ENCODE results near the gene PITPNM3. TPM values are rescaled to one million over a fixed set of nuclear protein-coding genes. Genes with fewer than 3 reads are reported as not detected.

PITPNM3 gene
- total RNA-seq, 1 donor from 2014 or later, result 0.20 TPM

DNA sequence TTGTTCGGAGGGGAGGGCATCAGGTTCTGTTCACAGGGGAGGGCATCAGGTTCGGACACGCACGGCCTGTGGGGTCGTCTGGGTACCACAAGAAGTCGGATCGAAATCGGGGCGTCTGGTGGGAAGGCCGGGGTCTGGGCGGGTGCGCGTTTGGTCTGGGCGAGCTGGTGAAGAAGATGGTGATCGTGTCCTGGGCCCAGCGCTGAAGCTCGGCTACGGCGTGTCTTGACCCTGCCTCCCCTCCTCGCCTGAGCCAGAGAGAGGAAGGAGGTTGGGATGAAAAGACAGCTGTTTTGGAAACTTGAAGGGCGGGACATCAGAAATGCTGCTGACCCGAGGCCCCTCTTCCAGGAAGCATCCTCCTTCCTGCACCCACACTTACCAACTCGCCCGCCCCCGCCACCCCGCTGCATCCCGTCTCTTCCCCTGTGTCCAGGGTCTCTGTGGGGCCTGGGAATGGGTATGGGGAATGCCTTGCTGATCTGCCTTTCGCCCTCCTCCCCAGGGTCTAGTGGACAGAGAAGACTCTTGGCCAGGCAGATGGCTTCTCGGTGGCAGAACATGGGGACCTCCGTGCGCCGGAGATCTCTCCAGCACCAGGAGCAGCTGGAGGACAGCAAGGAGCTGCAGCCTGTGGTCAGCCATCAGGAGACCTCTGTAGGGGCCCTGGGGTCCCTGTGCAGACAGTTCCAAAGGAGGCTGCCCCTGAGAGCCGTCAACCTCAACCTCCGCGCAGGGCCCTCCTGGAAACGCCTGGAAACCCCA lies 111.6 kb downstream of the PITPNM3 start:
- no peak for DNase-seq (ENCODE audit: low read depth in 2 of 2)

- DNase-seq (ENCODE audit: low read depth in 2 of 2), result peak; percentile 93 to 95
Observed at GRCh38 chr17:6443692-6444570, 112.4 kb downstream of the PITPNM3 start, which contains the start of gene PIMREG. PIMREG (plus strand) TSS chr17:6444455; CDS start chr17:6445111, 656 bp downstream.

DNA sequence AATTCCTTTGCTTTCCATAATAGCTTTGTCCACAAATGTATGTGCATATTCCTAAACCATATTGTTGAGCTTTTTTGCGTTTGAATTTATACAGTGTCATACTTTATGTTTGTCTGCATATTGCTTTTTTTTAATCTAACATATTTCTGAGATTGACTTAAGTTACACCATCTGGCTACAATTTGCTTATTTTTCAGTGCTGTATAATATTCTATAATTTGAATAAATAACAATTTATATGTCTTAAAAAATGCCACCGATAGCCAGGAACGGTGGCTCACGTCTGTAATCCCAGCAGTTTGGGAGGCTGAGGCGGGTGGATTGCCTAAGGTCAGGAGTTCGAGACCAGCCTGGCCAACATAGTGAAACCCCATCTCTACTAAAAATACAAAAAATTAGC lies 113.6 kb downstream of the PITPNM3 start:
- no peak for DNase-seq (ENCODE audit: low read depth in 2 of 2)

- DNase-seq (ENCODE audit: low read depth in 2 of 2), result no peak
Observed at GRCh38 chr17:6439951-6440350, 116.4 kb downstream of the PITPNM3 start.

GRCh38 chr17:6437956-6438355 lies 118.4 kb downstream of the PITPNM3 start:
- DNase-seq (ENCODE audit: low read depth in 2 of 2), result no peak

DNA sequence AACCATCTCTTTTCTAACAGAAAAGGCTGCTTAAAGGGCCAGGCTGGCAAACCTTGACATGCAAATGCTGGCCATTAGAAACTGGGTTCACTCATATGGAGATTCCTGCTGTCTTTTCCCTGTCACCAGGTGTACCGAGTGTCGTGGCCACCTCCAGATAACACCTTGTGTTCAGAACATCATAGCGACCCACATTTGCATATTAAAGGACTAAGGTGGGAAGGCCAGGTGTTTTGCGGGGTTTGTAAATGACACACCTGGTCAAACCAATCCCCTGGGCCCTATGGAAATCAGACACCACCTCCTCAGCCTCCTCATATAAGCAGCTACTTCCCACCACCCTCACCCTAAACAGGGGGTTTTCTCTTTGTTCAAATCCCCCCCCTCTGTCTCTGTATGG lies 118.9 kb downstream of the PITPNM3 start:
- DNase-seq (ENCODE audit: low read depth in 2 of 2), result no peak

GRCh38 chr17:6435968-6436367 lies 120.4 kb downstream of the PITPNM3 start:
- DNase-seq (ENCODE audit: low read depth in 2 of 2), result peak; percentile 70 to 79

DNA sequence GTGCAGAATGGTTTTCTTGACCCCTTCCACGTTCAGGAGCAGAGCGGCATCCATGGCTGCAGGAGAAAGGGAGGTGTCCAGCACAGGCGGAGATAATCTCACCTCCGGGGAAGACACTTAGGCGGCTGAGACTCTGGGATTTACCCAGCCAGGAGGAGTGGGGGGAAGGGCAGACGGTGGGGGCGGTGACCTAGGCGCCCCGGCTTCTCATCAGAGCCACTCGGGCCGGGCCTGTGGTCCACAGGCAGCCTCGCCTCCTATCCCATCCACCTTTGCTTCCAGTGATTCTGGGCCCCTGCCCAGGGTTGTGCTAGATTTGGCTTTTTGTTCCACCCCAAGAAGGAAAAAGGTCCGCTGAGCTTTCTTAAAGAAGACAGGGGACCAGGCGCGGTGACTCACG lies 121.3 kb downstream of the PITPNM3 start, which contains the start of gene AIPL1:
AIPL1 (minus strand) TSS at position 71 of the 400 bp plus-strand sequence; CDS start at position 54, 17 bp downstream.
- DNase-seq (ENCODE audit: low read depth in 2 of 2), result no peak

DNA sequence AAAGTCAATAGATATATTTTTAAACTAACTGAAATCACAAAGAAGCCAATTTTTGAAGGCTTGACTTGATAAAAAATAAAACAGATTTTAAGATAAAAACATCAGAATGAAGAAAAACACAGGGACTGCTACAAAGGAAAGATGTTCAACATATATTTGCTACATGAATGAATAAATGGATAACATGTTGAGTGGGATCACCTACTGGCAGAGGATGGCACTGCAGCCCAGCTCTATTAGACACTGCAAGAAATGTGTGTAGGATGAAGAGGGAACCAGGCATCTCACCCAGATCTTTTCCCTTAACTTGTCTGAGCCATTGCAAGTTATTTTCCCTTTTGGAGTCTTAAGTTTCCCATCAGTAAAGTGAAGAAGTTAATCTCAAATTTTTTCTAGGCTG lies 125.6 kb downstream of the PITPNM3 start:
- no peak for DNase-seq (ENCODE audit: low read depth in 2 of 2)

DNA sequence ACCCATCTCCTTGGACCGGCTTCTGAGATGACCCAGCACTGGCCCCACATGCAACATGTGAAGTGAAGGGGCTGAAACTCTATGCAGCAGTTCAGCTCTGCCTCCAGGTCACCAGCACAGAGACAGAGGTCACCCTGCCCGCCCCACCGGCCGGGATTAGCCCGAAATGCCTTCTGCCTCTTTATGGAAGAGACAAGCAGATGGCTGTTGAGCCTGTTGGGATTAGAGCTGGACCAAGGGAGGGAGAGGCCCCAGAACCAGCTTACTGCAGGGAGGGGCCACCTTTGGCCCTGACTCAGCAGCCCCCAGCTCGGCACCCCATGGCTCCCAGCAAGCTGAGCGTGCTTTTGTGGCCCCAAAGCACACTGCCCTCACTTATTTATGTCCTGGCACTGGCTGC lies 127.1 kb downstream of the PITPNM3 start:
- no peak for DNase-seq (ENCODE audit: low read depth in 2 of 2)

DNA sequence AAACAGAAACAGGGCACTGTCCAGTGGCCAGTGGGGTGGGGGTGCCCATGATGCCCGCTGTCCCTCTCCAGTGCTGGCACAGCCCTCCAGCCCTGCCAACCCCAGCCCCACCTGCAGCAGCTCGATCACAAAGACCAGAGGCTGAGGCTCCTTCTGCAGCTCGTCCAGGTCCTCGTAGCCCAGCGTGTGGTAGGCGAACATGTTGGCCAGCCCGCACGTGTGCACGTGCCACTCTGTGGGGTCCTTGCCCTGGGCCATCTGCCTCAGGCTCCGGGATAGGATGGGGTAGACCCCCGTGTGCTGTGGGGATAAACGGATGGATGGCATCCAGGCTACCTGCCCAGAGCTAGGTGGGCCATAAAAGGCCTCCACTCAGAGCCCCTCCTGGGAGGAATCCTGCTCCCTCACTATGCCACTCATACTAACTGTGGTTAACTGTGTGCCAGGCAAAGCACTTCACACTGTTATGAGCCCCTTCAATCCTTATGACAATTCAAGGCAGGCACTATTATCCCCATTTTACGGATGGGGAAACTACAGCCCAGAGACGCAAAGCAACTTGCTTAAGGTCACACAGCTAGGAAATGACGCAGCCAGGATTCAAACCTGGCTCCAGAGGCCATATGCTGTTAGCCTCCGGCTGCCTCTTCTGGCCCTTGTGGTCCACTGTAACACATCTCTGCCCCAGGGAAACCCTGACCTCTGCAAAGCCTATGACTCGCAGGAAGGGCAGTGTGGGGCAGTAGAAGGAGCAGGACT lies 128.0 kb downstream of the PITPNM3 start:
- DNase-seq (ENCODE audit: low read depth in 2 of 2), result no peak

DNA sequence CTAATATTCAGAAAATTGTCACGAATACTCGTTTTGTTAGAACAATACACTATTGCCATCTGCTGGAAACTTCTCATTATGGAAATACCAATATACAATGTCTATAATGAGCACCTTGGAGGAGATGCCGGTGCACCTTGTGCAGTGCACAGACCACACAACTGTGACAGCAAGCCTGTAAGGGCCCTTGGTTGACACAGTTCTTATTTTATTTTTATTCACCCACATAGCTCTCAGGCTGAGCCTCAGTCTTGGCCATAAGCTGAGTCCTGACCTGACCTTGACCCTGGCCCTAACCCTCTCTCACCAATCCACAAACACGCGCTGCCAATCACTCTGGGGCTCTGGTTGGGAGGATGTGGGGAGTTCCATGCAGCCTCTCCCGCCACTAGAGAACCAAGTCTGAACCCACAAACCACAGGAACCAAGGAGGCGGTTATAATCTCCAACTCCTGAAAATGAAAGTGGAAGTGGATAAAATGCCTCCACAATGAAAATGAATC lies 129.0 kb downstream of the PITPNM3 start:
- DNase-seq (ENCODE audit: low read depth in 2 of 2), result no peak

DNA sequence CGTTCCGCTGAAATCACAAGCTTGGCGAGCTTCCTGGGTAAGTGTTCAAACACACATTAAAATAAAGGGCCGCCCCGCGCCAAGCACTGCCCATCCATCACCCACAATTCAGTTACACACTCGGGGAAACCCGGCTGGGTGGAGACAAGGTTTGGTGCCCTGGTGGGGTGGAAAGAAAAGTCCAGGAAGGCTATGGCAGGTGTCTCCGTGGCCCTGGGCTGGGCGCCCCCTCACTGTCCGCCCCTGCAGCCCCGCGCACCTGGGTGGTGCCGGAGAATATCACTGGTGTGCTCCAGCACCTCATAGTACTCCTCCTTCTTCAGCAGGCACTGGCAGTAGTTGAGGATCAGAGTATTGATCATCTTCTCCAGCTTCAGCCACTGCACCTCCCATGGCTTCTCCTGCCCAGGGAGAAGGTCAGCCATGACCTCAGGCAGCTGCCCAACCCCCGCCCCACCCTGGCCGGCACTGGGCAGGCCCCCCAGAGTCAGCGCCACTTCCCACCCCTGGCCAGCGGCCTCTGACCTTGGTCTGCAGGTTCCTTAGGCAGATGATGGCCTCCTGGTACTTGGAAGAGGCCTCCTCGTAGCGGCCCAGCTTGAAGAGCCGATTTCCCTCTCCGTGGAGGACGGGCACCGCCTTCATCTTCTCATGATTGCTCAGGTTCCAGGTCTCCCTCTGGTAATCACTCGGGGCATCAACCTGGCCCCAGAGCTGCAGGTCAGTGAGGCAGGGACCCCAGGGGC lies 129.8 kb downstream of the PITPNM3 start:
- no peak for DNase-seq (ENCODE audit: low read depth in 2 of 2)

GRCh38 chr17:6425407-6425806 lies 130.9 kb downstream of the PITPNM3 start:
- no peak for DNase-seq (ENCODE audit: low read depth in 2 of 2)

GRCh38 chr17:6423931-6424330 lies 132.4 kb downstream of the PITPNM3 start:
- no peak for DNase-seq (ENCODE audit: low read depth in 2 of 2)

GRCh38 chr17:6422654-6423241 lies 133.6 kb downstream of the PITPNM3 start:
- DNase-seq (ENCODE audit: low read depth in 2 of 2), result no peak

GRCh38 chr17:6421700-6422604 lies 134.4 kb downstream of the PITPNM3 start:
- peak; percentile 70 to 78 for DNase-seq (ENCODE audit: low read depth in 2 of 2)

DNA sequence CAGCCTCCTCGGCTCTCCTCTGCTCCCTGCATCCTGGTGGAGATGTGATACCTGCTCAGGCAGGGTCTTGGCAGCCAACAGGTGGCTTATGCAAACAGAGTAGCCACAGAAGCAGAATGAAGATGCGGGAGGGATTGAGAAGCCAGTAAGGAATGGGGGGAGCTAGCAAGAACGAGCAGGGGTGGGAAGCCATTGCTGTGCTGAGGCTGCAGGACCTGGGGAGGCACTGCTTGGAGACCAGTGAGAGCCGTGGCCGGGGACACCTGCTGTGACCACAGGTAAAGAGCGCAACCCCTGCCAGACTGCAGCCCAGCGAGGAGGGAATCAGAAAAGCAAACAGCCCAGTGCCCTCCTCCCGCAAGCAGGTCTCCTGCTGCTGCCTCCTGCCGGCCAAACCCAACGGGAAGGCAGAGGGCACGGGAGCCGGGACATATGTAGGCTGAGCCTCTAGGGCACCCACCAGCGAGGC lies 136.1 kb downstream of the PITPNM3 start:
- peak; percentile 45 to 52 for DNase-seq (ENCODE audit: low read depth in 2 of 2)

GRCh38 chr17:6415616-6416015 lies 140.7 kb downstream of the PITPNM3 start:
- no peak for DNase-seq (ENCODE audit: low read depth in 2 of 2)
